Mucosa of rectum (tissue), 2 donors: ENCODE data around the gene LMBRD1.

Source experiments
- H3K27ac ChIP-seq, 2 donors: one replicate each; pipeline ENCODE4 v1.7.0; 2013; ENCODE audit warnings: inconsistent platforms in 2 of 2, low read depth in 2 of 2, low read length in 2 of 2
- H3K27me3 ChIP-seq, 2 donors: one replicate each; pipeline ENCODE4 v1.7.0; 2013; ENCODE audit warnings: low read length in 2 of 2; ENCODE audit not compliant: control insufficient read depth in 2 of 2, insufficient read depth in 2 of 2
- H3K36me3 ChIP-seq, 2 donors: one replicate each; pipeline ENCODE4 v1.7.0; 2013; ENCODE audit warnings: low read length in 2 of 2; ENCODE audit not compliant: control insufficient read depth in 2 of 2, insufficient read depth in 2 of 2
- H3K4me1 ChIP-seq, 2 donors: one replicate each; pipeline ENCODE4 v1.7.0; 2013; ENCODE audit warnings: low read length in 2 of 2, mild to moderate bottlenecking in 1 of 2; ENCODE audit not compliant: control insufficient read depth in 2 of 2, insufficient read depth in 2 of 2
- H3K4me3 ChIP-seq, 2 donors: one replicate each; pipeline ENCODE4 v1.7.0; 2013; ENCODE audit warnings: low read length in 2 of 2
- H3K9ac ChIP-seq, 2 donors: one replicate each; pipeline ENCODE4 v1.7.0; 2013; ENCODE audit warnings: low read length in 2 of 2, low read depth in 1 of 2, mild to moderate bottlenecking in 1 of 2
- H3K9me3 ChIP-seq, 2 donors: one replicate each; pipeline ENCODE4 v1.7.0; 2013; ENCODE audit warnings: low read length in 2 of 2; ENCODE audit not compliant: control insufficient read depth in 2 of 2
- donor health status: healthy.
- donor health status: Normal muscosa, but diverticular disease.

Gene LMBRD1

DNA sequence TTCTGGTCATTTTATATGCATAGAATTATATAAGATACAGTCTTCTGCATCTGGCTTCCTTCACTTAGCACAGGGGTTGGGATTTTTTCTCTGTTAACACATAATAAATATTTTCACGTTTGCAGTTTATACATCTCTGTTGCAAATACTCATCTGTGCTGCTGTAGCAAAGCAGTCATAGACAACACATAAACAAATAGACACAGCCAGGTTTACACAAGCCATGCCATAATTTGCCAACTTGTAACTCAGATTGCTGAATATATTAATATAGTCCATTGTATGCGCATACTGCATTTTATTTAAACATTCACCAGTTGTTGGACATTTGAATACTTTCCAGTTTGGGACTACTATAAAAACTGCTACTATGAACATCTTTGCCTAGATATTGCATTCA, 35.0 kb downstream of the LMBRD1 start:
- no peak overlapping the region for H3K9ac ChIP-seq
- peaks cover 0 to 3% of the 10 kb centered on the region in 2 donors for H3K4me1 ChIP-seq
- H3K27ac ChIP-seq = no peak overlapping the region
- H3K9me3 ChIP-seq = no peaks in the 10 kb centered on the region
- no peaks in the 10 kb centered on the region for H3K27me3 ChIP-seq
- no peak overlapping the region for H3K4me3 ChIP-seq
- H3K36me3 ChIP-seq = peaks cover 0 to 2% of the 10 kb centered on the region in 2 donors

DNA sequence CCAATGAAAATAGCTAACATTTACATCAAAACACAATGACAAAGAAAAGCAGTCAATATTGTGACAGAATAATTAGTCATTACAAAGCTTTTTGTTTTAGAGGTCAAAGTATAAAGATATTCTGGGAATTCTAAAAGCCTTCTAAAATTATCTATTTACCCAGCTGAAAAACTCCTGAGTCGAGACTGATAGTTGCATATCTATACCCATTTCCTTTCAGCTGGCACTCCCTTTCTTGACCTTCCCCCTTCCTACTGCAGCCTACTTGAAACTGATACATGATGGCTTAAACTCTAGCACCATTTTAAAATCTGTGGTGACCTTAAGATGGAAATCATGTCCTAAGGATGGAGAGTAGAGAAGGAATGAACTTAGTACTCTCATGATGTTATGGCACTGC, 38.6 kb downstream of the LMBRD1 start:
- H3K36me3 ChIP-seq = peaks cover 2% of the 10 kb centered on the region in 2 donors
- H3K4me3 ChIP-seq = no peak overlapping the region
- no peaks in the 10 kb centered on the region for H3K27me3 ChIP-seq
- no peak overlapping the region for H3K27ac ChIP-seq
- H3K9ac ChIP-seq = no peak overlapping the region
- no peaks in the 10 kb centered on the region for H3K9me3 ChIP-seq
- peaks cover 0 to 3% of the 10 kb centered on the region in 2 donors for H3K4me1 ChIP-seq

DNA sequence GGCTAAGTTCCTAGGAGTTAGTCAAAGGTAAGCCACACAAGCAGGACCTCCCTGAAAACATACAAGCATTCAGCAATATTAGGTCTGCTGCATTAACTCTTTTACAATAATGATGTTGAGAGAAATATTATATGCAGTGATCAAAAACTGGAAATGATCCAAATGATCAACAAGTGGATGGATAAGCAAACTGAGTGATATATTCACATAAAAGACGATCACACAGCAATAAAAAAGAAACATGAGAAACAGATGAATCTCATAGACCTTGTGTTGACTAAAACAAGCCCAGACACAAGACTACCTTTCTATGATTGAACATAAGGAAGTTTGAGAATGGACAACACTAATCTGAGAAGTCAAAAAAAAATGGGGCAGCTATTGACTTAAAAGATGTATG, 39.9 kb downstream of the LMBRD1 start:
- Histone ChIP-seq H3K27me3 (no peaks in the 10 kb centered on the region), H3K9me3 (no peaks in the 10 kb centered on the region), H3K27ac (no peak overlapping the region), H3K9ac (no peak overlapping the region), H3K4me3 (no peak overlapping the region), H3K4me1 (peaks cover 0 to 3% of the 10 kb centered on the region in 2 donors), H3K36me3 (peaks cover 2% of the 10 kb centered on the region in 2 donors)

DNA sequence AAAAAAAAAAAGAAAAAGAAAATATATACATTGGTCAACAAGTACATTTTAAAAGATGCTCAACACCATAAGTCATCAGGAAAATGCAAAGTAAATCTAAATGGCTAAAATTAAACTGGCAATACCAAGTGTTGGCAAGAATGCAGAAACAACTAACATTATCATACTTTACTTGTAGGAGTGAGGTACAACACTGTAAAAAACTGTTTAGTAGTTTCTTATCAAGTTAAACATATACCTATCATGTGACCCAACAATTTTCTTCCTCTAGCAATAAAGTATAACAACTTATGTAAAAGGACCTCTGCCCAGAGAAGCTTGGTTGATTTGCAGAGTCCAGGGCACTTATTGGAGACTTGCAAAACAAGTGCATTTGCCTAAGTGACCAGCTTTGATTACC, 40.4 kb downstream of the LMBRD1 start:
- H3K27me3 ChIP-seq = no peaks in the 10 kb centered on the region
- H3K27ac ChIP-seq = no peak overlapping the region
- H3K36me3 ChIP-seq = peaks cover 2% of the 10 kb centered on the region in 2 donors
- no peak overlapping the region for H3K4me3 ChIP-seq
- H3K9ac ChIP-seq = no peak overlapping the region
- H3K4me1 ChIP-seq = peaks cover 0 to 3% of the 10 kb centered on the region in 2 donors
- H3K9me3 ChIP-seq = no peaks in the 10 kb centered on the region

DNA sequence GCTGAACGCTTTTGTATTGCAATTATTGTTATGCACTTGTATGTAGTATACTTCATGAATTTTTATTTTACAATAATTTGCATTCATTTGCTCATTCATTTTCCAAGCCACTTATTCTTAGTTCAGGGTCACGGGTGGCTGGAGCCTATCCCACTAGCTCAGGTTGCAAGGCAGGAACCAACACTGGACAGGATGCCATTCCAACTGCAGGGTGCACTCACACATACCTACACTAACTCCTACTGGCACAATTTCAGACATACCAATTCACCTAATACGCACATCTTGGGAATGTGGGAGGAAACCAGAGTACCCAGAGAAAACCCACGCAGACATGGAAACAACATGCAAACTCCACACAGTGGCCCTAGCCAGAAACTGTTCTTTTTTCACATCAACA, 61.8 kb downstream of the LMBRD1 start:
- Histone ChIP-seq H3K27ac (no peak overlapping the region), H3K36me3 (no peaks in the 10 kb centered on the region), H3K9me3 (no peaks in the 10 kb centered on the region), H3K4me3 (no peak overlapping the region), H3K27me3 (no peaks in the 10 kb centered on the region), H3K4me1 (no peaks in the 10 kb centered on the region), H3K9ac (no peak overlapping the region)

DNA sequence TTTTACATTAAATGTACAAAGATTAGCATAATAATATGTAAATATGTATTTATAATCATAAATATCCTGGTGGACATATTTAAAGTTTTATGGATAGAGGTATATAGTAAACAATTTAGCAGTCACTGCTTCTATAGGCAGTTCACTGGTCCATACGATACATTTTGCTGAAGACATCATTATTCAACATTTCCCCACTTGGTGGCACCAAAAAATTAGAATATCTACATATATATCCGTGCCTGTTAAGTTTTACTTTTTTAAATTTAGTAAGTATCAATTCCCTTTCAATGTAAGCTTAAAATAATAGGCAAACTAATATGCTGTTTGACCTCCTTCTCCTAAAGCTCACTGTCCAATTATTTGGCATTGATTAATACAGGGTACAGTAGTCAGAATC, 64.2 kb downstream of the LMBRD1 start:
- Histone ChIP-seq H3K27ac (no peak overlapping the region), H3K4me3 (no peak overlapping the region), H3K4me1 (no peaks in the 10 kb centered on the region), H3K9me3 (no peaks in the 10 kb centered on the region), H3K36me3 (no peaks in the 10 kb centered on the region), H3K27me3 (no peaks in the 10 kb centered on the region), H3K9ac (no peak overlapping the region)

DNA sequence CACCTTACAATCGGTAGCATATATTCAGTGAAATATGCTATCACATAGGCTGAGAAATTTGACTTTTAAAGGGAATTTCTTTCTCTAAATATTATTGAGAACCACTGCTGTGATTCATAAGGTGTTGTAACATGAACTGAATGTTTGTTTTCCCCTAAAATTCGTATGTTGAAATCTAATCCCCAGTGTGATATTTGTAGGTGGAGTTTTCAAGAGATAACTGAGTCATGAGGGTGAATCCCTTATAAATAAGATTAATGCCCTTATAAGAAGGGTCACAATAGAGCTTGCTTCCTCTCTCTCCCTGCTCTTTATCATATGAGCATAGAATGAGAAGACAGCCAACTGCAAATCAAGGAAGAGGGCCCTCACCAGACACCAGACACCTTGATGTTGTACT, 64.8 kb downstream of the LMBRD1 start:
- Histone ChIP-seq H3K4me3 (no peak overlapping the region), H3K27ac (no peak overlapping the region), H3K4me1 (no peaks in the 10 kb centered on the region), H3K9me3 (no peaks in the 10 kb centered on the region), H3K27me3 (no peaks in the 10 kb centered on the region), H3K36me3 (no peaks in the 10 kb centered on the region), H3K9ac (no peak overlapping the region)

DNA sequence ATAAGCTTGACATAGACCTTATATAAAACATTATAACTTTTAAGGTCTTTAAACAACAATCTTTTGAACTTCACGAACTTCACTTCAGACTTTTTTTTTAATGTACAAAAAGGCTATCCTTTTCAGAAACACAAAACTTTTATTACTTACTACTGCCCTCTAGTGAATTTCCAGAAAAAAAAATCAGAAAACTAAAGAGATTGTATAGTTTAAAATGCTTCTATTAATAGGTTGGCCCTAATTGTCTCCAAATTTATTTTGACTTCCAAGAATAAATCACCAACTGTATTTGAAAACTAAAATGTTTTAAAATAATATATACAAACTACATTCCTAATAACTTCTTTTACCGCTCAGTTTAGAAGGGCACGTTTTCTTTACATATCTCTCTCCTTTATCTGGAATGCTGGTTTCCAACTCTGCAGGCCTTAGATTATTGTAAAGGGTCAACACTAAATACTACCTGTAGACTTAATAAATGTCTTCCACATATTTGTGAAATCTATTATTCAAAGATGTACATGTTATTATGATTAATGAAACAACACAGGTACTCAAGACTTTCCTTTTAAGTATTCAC, 66.8 kb downstream of the LMBRD1 start:
- no peaks in the 10 kb centered on the region for H3K9me3 ChIP-seq
- no peak overlapping the region for H3K27ac ChIP-seq
- H3K4me3 ChIP-seq = no peak overlapping the region
- H3K27me3 ChIP-seq = no peaks in the 10 kb centered on the region
- H3K9ac ChIP-seq = no peak overlapping the region
- H3K36me3 ChIP-seq = no peaks in the 10 kb centered on the region
- H3K4me1 ChIP-seq = no peaks in the 10 kb centered on the region

DNA sequence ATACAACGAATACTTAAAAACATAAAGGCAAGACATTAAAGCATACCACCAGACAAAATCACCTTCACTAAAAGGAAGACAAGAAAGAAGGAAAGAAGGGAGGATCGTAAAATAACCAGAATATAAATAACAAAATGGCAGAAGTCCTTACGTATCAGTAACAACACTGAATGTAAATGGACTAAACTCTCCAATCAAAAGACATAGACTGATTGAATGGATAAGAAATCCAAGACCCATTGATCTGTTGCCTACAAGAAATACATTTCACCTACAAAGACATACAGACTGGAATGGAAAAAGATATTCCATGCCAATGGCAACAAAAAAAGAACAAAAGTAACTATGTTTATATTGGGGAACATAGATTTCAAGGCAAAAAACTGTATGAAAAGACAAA, 74.1 kb downstream of the LMBRD1 start:
- peaks cover 0 to 2% of the 10 kb centered on the region in 2 donors for H3K9me3 ChIP-seq
- no peaks in the 10 kb centered on the region for H3K4me1 ChIP-seq
- H3K36me3 ChIP-seq = peaks cover 7 to 13% of the 10 kb centered on the region in 2 donors
- H3K9ac ChIP-seq = no peak overlapping the region
- H3K27me3 ChIP-seq = no peaks in the 10 kb centered on the region
- no peak overlapping the region for H3K27ac ChIP-seq
- H3K4me3 ChIP-seq = no peak overlapping the region

DNA sequence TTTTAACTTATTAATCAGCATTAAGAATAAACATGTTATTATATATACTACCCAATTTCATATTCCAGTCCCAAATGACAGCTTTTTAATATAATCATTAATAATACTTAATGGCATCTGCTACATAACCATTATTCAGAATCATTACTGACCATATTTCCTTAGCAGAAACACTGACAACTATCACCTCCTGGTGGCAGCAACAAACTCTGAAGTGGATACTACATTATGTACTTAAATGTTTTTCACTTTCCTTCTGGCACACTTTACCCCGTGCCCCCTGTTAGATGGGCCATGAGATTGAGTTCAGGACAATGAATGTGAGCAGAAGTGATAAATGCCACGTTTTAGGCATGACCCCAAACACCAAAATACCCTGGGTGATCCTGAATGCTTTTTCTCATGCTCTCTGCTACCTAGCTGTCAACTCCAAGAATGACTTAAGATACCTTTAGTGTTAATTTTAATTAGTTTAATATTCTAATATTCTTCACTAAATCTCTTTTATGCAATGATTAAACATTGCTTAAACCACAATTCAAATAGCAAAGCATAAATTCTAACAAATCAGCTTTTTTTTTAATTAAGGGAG, 77.1 kb downstream of the LMBRD1 start:
- peaks cover 11 to 24% of the 10 kb centered on the region in 2 donors for H3K36me3 ChIP-seq
- H3K9ac ChIP-seq = no peak overlapping the region
- no peak overlapping the region for H3K27ac ChIP-seq
- no peaks in the 10 kb centered on the region for H3K27me3 ChIP-seq
- H3K9me3 ChIP-seq = peaks cover 0 to 2% of the 10 kb centered on the region in 2 donors
- H3K4me1 ChIP-seq = no peaks in the 10 kb centered on the region
- H3K4me3 ChIP-seq = no peak overlapping the region
